Neural crest cell (in vitro differentiated cells): ENCODE data around the gene SPATA13. TPM values are rescaled to one million over a fixed set of nuclear protein-coding genes. Genes with fewer than 3 reads are reported as not detected.

Experiments used
- DNase-seq: peaks from one replicate; pipeline ENCODE4 v3.0.0; 2021; ENCODE audit warnings: low read depth, mixed read lengths, low spot score
- H3K27ac Mint-ChIP-seq: one replicate; pipeline ENCODE4 v1.8.0; 2021; ENCODE audit warnings: mild to moderate bottlenecking, mixed read lengths; ENCODE audit not compliant: unreplicated experiment
- H3K27me3 Mint-ChIP-seq: 2 replicates; pipeline ENCODE4 v1.8.0; 2021; ENCODE audit warnings: low read depth, mild to moderate bottlenecking, mixed read lengths
- H3K36me3 Mint-ChIP-seq: 2 replicates; pipeline ENCODE4 v1.8.0; 2021; ENCODE audit warnings: low read depth, mild to moderate bottlenecking, mixed read lengths
- H3K4me1 Mint-ChIP-seq: 2 replicates; pipeline ENCODE4 v1.8.0; 2021; ENCODE audit warnings: mixed read lengths
- H3K4me3 Mint-ChIP-seq: one replicate; pipeline ENCODE4 v1.8.0; 2021; ENCODE audit warnings: mild to moderate bottlenecking, mixed read lengths
- H3K9me3 Mint-ChIP-seq: 2 replicates; pipeline ENCODE4 v1.8.0; 2021; ENCODE audit warnings: mixed read lengths
- total RNA-seq: library from RNA; stranded (reverse); gene quantifications from 2 replicates; pipeline ENCODE4 v1.2.1, GENCODE V29; 2021
- TF ChIP-seq, protein P1 (sequence below): fragments of 200-600 bp; sonication (generic); conservative IDR thresholded peaks from 2 replicates; pipeline ENCODE4 v1.5.0; 2021; ENCODE audit warnings: antibody characterized with exemption, mild to moderate bottlenecking

The SPATA13 gene
- total RNA-seq, 1 donor from 2014 or later, result 45.8 TPM

- no peaks in the 10 kb centered on the region for H3K9me3 Mint-ChIP-seq
- H3K27me3 Mint-ChIP-seq, result no peaks in the 10 kb centered on the region
- peak overlapping the region; percentile 42 for H3K4me3 Mint-ChIP-seq
- no peak for DNase-seq
- TF ChIP-seq, protein P1, sequence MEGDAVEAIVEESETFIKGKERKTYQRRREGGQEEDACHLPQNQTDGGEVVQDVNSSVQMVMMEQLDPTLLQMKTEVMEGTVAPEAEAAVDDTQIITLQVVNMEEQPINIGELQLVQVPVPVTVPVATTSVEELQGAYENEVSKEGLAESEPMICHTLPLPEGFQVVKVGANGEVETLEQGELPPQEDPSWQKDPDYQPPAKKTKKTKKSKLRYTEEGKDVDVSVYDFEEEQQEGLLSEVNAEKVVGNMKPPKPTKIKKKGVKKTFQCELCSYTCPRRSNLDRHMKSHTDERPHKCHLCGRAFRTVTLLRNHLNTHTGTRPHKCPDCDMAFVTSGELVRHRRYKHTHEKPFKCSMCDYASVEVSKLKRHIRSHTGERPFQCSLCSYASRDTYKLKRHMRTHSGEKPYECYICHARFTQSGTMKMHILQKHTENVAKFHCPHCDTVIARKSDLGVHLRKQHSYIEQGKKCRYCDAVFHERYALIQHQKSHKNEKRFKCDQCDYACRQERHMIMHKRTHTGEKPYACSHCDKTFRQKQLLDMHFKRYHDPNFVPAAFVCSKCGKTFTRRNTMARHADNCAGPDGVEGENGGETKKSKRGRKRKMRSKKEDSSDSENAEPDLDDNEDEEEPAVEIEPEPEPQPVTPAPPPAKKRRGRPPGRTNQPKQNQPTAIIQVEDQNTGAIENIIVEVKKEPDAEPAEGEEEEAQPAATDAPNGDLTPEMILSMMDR, result no peak
- peaks cover 23% of the 10 kb centered on the region for H3K36me3 Mint-ChIP-seq
- H3K4me1 Mint-ChIP-seq, result peaks cover 78% of the 10 kb centered on the region
- H3K27ac Mint-ChIP-seq, result peak overlapping the region; percentile 69
These were observed 7.3 kb downstream of the SPATA13 start for GRCh38 chr13:24167666-24168391.

DNA sequence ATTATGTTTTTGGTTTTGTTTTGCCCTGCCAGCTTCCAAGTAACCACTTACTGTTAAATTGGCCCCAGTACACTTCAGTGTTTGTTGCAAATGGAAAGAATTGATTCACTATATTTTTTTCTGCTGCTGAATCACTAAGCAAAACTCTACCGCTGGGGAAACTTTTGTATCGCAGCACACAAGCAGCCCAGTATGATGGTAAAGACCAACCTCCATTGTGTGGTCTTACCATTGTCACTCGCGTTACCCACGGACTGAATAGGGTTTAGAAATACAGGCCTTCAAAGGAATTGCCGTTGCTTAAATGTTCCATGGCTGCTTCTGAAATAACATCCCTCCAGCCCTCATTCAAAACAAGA, 7.9 kb downstream of the SPATA13 start:
- Mint-ChIP-seq H3K4me3 (peak overlapping the region; percentile 42), H3K4me1 (peaks cover 76% of the 10 kb centered on the region), H3K27me3 (no peaks in the 10 kb centered on the region), H3K9me3 (no peaks in the 10 kb centered on the region), H3K36me3 (peaks cover 23% of the 10 kb centered on the region), H3K27ac (peak overlapping the region; percentile 69)
- DNase-seq, result no peak
- TF ChIP-seq, protein P1, result no peak

- peak overlapping the region; percentile 28 for H3K4me3 Mint-ChIP-seq
- peaks cover 75% of the 10 kb centered on the region for H3K4me1 Mint-ChIP-seq
- peak overlapping the region; percentile 79 for H3K27ac Mint-ChIP-seq
- DNase-seq, result no peak
- H3K9me3 Mint-ChIP-seq, result no peaks in the 10 kb centered on the region
- H3K36me3 Mint-ChIP-seq, result peaks cover 23% of the 10 kb centered on the region
- TF ChIP-seq, protein P1, result no peak
- no peaks in the 10 kb centered on the region for H3K27me3 Mint-ChIP-seq
These were observed 8.5 kb downstream of the SPATA13 start for GRCh38 chr13:24168979-24169378.

- TF ChIP-seq, protein P1, result no peak
- Mint-ChIP-seq H3K4me1 (peaks cover 66% of the 10 kb centered on the region), H3K27me3 (no peaks in the 10 kb centered on the region), H3K27ac (no peak overlapping the region), H3K4me3 (no peak overlapping the region), H3K9me3 (no peaks in the 10 kb centered on the region), H3K36me3 (peaks cover 18% of the 10 kb centered on the region)
- no peak for DNase-seq
These were observed 11.6 kb downstream of the SPATA13 start for GRCh38 chr13:24172071-24172470.

DNA sequence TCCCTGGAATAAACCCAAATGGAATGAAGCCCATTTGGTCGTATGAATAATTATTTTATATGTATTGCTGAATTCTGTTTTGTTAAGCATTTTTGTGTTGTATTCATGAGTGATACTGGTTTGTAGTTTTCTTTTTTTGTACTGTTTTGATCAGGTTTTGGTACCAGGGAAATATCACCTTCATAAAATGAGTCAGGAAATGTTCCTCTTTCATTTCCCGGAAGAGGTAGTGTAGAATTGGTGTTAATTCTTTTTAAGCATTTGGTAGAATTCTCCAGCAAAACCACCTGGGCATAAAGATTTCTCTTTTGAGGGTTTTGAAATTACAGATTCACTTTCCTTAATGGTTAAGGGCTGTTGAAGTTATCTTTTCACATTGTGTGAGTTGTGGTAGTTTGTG, 13.3 kb downstream of the SPATA13 start:
- Mint-ChIP-seq H3K27ac (no peak overlapping the region), H3K4me3 (no peak overlapping the region)

More for the DNA sequence above, 13.3 kb downstream of the SPATA13 start:
- Mint-ChIP-seq H3K27me3 (no peaks in the 10 kb centered on the region), H3K36me3 (peaks cover 16% of the 10 kb centered on the region), H3K4me1 (peaks cover 60% of the 10 kb centered on the region), H3K9me3 (no peaks in the 10 kb centered on the region)
- TF ChIP-seq, protein P1, result no peak
- DNase-seq, result no peak
